MM.1S (cell line): ENCODE data around the gene BCL11A.

Experiments used
- DNase-seq: peaks from one replicate; pipeline ENCODE4 v3.0.0-alpha.2; 2015
- H2AFZ ChIP-seq: fragments of 300-600 bp; sonication (generic); 2 replicates; pipeline ENCODE4 v1.6.0; 2016; ENCODE audit warnings: antibody characterized with exemption, low read length
- H3F3A ChIP-seq: fragments of 300-600 bp; sonication (generic); 2 replicates; pipeline ENCODE4 v1.6.1; 2016; ENCODE audit warnings: mild to moderate bottlenecking, antibody characterized with exemption, low read length, moderate library complexity, mixed read lengths; ENCODE audit not compliant: insufficient read depth
- H3K27ac ChIP-seq: fragments of 300-600 bp; sonication (generic); 2 replicates; pipeline ENCODE4 v1.5.1; 2016; ENCODE audit warnings: mild to moderate bottlenecking, low read length
- H3K27me3 ChIP-seq: fragments of 300-600 bp; sonication (generic); replicated peaks from 2 replicates; pipeline ENCODE4 v1.6.0; 2016; ENCODE audit warnings: low read length; ENCODE audit not compliant: insufficient read depth
- H3K36me3 ChIP-seq: fragments of 300-600 bp; sonication (generic); replicated peaks from 2 replicates; pipeline ENCODE4 v1.6.1; 2016; ENCODE audit warnings: mild to moderate bottlenecking, low read length, mixed read lengths; ENCODE audit not compliant: insufficient read depth
- H3K4me1 ChIP-seq: fragments of 300-600 bp; sonication (generic); 2 replicates; pipeline ENCODE4 v1.6.1; 2016; ENCODE audit warnings: low read length, mixed read lengths
- H3K4me2 ChIP-seq: fragments of 300-600 bp; sonication (generic); 2 replicates; pipeline ENCODE4 v1.6.0; 2016; ENCODE audit warnings: low read depth, low read length
- H3K4me3 ChIP-seq: fragments of 300-600 bp; sonication (generic); 2 replicates; pipeline ENCODE4 v1.5.1; 2016; ENCODE audit warnings: low read length, mixed read lengths
- H3K79me2 ChIP-seq: fragments of 300-600 bp; sonication (generic); 2 replicates; pipeline ENCODE4 v1.6.1; 2016; ENCODE audit warnings: mixed run types, low read length, mixed read lengths
- H3K9ac ChIP-seq: fragments of 300-600 bp; sonication (generic); 2 replicates; pipeline ENCODE4 v1.6.1; 2016; ENCODE audit warnings: low read length, mixed read lengths
- H3K9me2 ChIP-seq: fragments of 300-600 bp; sonication (generic); replicated peaks from 2 replicates; pipeline ENCODE4 v1.6.1; 2016; ENCODE audit warnings: mild to moderate bottlenecking, low read length, mixed read lengths; ENCODE audit not compliant: insufficient read depth
- H3K9me3 ChIP-seq: fragments of 300-600 bp; sonication (generic); replicated peaks from 2 replicates; pipeline ENCODE4 v1.6.1; 2016; ENCODE audit warnings: mild to moderate bottlenecking, low read length, mixed read lengths; ENCODE audit not compliant: insufficient read depth
- H4K20me1 ChIP-seq: fragments of 300-600 bp; sonication (generic); 2 replicates; pipeline ENCODE4 v1.6.1; 2016; ENCODE audit warnings: mild to moderate bottlenecking, low read length, moderate library complexity, mixed read lengths; ENCODE audit not compliant: insufficient read depth
- EZH2 ChIP-seq: fragments of 300-600 bp; sonication (generic); optimal IDR thresholded peaks from 2 replicates; pipeline ENCODE3; 2017; ENCODE audit warnings: low read depth, mild to moderate bottlenecking, antibody characterized with exemption, low read length, mixed read lengths
- EZH2phosphoT487 ChIP-seq: fragments of 300-600 bp; sonication (generic); IDR thresholded peaks from 2 replicates; pipeline ENCODE4 v1.6.1; 2018; ENCODE audit warnings: antibody characterized with exemption, low read length
- TF ChIP-seq, protein P1 (sequence below): fragments of 300-600 bp; sonication (generic); IDR thresholded peaks from 2 replicates; pipeline ENCODE4 v1.5.1; 2016; ENCODE audit warnings: antibody characterized with exemption, low read length, mixed read lengths

The BCL11A gene

GRCh38 chr2:60539140-60539539 lies 14.3 kb downstream of the BCL11A start:
- Histone ChIP-seq H4K20me1 (no peaks in the 10 kb centered on the region), H3K9ac (no peak overlapping the region), H3K4me1 (no peaks in the 10 kb centered on the region), H3K36me3 (no peaks in the 10 kb centered on the region), H3F3A (no peaks in the 10 kb centered on the region), H3K27me3 (no peaks in the 10 kb centered on the region), H3K27ac (no peak overlapping the region), H3K9me2 (no peaks in the 10 kb centered on the region), H3K4me2 (no peak overlapping the region), H2AFZ (no peak overlapping the region), H3K79me2 (no peaks in the 10 kb centered on the region), H3K9me3 (no peaks in the 10 kb centered on the region), H3K4me3 (no peak overlapping the region)
- no peak for TF ChIP-seq EZH2
- TF ChIP-seq EZH2phosphoT487 = no peak
- TF ChIP-seq, protein P1, sequence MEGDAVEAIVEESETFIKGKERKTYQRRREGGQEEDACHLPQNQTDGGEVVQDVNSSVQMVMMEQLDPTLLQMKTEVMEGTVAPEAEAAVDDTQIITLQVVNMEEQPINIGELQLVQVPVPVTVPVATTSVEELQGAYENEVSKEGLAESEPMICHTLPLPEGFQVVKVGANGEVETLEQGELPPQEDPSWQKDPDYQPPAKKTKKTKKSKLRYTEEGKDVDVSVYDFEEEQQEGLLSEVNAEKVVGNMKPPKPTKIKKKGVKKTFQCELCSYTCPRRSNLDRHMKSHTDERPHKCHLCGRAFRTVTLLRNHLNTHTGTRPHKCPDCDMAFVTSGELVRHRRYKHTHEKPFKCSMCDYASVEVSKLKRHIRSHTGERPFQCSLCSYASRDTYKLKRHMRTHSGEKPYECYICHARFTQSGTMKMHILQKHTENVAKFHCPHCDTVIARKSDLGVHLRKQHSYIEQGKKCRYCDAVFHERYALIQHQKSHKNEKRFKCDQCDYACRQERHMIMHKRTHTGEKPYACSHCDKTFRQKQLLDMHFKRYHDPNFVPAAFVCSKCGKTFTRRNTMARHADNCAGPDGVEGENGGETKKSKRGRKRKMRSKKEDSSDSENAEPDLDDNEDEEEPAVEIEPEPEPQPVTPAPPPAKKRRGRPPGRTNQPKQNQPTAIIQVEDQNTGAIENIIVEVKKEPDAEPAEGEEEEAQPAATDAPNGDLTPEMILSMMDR = no peak
- no peak for DNase-seq

- Histone ChIP-seq H3K4me3 (no peak overlapping the region), H2AFZ (no peak overlapping the region), H3K9me3 (no peaks in the 10 kb centered on the region), H3F3A (no peaks in the 10 kb centered on the region), H3K9ac (no peak overlapping the region), H3K79me2 (no peaks in the 10 kb centered on the region), H3K9me2 (no peaks in the 10 kb centered on the region), H3K36me3 (no peaks in the 10 kb centered on the region), H3K27me3 (no peaks in the 10 kb centered on the region), H4K20me1 (no peaks in the 10 kb centered on the region), H3K4me1 (no peaks in the 10 kb centered on the region), H3K27ac (no peak overlapping the region), H3K4me2 (no peak overlapping the region)
- TF ChIP-seq EZH2 (no peak), EZH2phosphoT487 (no peak)
- TF ChIP-seq, protein P1 = no peak
- no peak for DNase-seq
These were observed 15.4 kb downstream of the BCL11A start for GRCh38 chr2:60538101-60538500.

- H3F3A ChIP-seq = no peaks in the 10 kb centered on the region
These were observed 16.7 kb downstream of the BCL11A start for GRCh38 chr2:60536746-60537145.

More at GRCh38 chr2:60536746-60537145, 16.7 kb downstream of the BCL11A start:
- Histone ChIP-seq H3K27me3 (no peaks in the 10 kb centered on the region), H3K36me3 (no peaks in the 10 kb centered on the region), H3K9me2 (no peaks in the 10 kb centered on the region), H3K27ac (no peak overlapping the region), H2AFZ (no peak overlapping the region), H3K9me3 (no peaks in the 10 kb centered on the region), H3K9ac (no peak overlapping the region), H3K79me2 (no peaks in the 10 kb centered on the region), H4K20me1 (no peaks in the 10 kb centered on the region), H3K4me2 (no peak overlapping the region), H3K4me3 (no peak overlapping the region), H3K4me1 (no peaks in the 10 kb centered on the region)
- DNase-seq = no peak
- TF ChIP-seq EZH2phosphoT487 (no peak), EZH2 (no peak)
- TF ChIP-seq, protein P1 = no peak
